Chondrocyte (in vitro differentiated cells): ENCODE data around the gene ADCY3. TPM values are rescaled to one million over a fixed set of nuclear protein-coding genes. Genes with fewer than 3 reads are reported as not detected.

Experiments used
- DNase-seq: peaks from one replicate; pipeline ENCODE4 v3.0.0; 2021; ENCODE audit warnings: mixed read lengths, low spot score
- H3K27ac Mint-ChIP-seq: one replicate; pipeline ENCODE4 v1.8.0; 2021; ENCODE audit warnings: mild to moderate bottlenecking, moderate library complexity, mixed read lengths; ENCODE audit not compliant: unreplicated experiment
- H3K27me3 Mint-ChIP-seq: 2 replicates; pipeline ENCODE4 v1.8.0; 2021; ENCODE audit warnings: low read depth, mixed read lengths
- H3K36me3 Mint-ChIP-seq: 2 replicates; pipeline ENCODE4 v1.8.0; 2021; ENCODE audit warnings: low read depth, mixed read lengths
- H3K4me1 Mint-ChIP-seq: 2 replicates; pipeline ENCODE4 v1.8.0; 2021; ENCODE audit warnings: low read depth, mild to moderate bottlenecking, mixed read lengths
- H3K4me3 Mint-ChIP-seq: one replicate; pipeline ENCODE4 v1.8.0; 2021; ENCODE audit warnings: mild to moderate bottlenecking, moderate library complexity, mixed read lengths; ENCODE audit not compliant: unreplicated experiment
- H3K9me3 Mint-ChIP-seq: 2 replicates; pipeline ENCODE4 v1.8.0; 2021; ENCODE audit warnings: low read depth, mixed read lengths
- total RNA-seq: library from RNA; stranded (reverse); gene quantifications from 3 replicates; pipeline ENCODE4 v1.2.1, GENCODE V29; 2021
- TF ChIP-seq, protein P1 (sequence below): fragments of 200-600 bp; sonication (generic); IDR thresholded peaks from 2 replicates; pipeline ENCODE4 v1.5.0; 2021; ENCODE audit warnings: antibody characterized with exemption, mild to moderate bottlenecking, moderate library complexity

The ADCY3 gene
- total RNA-seq, 1 donor from 2014 or later = 69.3 TPM

GRCh38 chr2:24937236-24937635, 17.2 kb upstream of the ADCY3 start:
- Mint-ChIP-seq H3K36me3 (no peaks in the 10 kb centered on the region), H3K9me3 (no peaks in the 10 kb centered on the region), H3K4me1 (no peaks in the 10 kb centered on the region), H3K27me3 (no peaks in the 10 kb centered on the region), H3K27ac (no peak overlapping the region), H3K4me3 (no peak overlapping the region)
- DNase-seq = no peak
- TF ChIP-seq, protein P1, sequence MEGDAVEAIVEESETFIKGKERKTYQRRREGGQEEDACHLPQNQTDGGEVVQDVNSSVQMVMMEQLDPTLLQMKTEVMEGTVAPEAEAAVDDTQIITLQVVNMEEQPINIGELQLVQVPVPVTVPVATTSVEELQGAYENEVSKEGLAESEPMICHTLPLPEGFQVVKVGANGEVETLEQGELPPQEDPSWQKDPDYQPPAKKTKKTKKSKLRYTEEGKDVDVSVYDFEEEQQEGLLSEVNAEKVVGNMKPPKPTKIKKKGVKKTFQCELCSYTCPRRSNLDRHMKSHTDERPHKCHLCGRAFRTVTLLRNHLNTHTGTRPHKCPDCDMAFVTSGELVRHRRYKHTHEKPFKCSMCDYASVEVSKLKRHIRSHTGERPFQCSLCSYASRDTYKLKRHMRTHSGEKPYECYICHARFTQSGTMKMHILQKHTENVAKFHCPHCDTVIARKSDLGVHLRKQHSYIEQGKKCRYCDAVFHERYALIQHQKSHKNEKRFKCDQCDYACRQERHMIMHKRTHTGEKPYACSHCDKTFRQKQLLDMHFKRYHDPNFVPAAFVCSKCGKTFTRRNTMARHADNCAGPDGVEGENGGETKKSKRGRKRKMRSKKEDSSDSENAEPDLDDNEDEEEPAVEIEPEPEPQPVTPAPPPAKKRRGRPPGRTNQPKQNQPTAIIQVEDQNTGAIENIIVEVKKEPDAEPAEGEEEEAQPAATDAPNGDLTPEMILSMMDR = no peak

DNA sequence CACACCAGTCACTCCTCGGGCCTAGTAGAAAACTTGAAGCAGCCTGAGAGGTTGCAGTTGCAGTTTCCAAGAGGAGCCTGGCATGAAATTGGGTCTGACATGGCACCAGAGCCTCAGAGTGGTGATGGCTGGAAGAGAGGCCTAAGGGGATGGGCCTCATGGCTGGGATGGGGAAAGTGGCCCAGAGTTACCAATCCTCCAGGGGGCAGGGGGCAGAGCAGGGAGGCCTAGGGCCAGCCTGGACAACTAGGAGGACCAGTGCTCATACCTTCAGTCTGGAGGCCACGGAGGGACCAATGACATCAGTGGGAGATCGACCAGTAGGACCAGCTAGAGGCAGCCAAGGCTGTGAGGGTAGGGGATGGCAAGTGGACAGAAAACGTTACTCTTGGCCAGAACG, 15.1 kb upstream of the ADCY3 start:
- H3K27ac Mint-ChIP-seq = no peak overlapping the region
- H3K4me3 Mint-ChIP-seq = no peak overlapping the region
- H3K27me3 Mint-ChIP-seq = no peaks in the 10 kb centered on the region
- peaks cover 9% of the 10 kb centered on the region for H3K4me1 Mint-ChIP-seq
- no peaks in the 10 kb centered on the region for H3K9me3 Mint-ChIP-seq
- no peaks in the 10 kb centered on the region for H3K36me3 Mint-ChIP-seq
- no peak for DNase-seq
- TF ChIP-seq, protein P1 = no peak

GRCh38 chr2:24932715-24933114, 12.7 kb upstream of the ADCY3 start:
- Mint-ChIP-seq H3K4me1 (peaks cover 9% of the 10 kb centered on the region), H3K4me3 (no peak overlapping the region), H3K36me3 (no peaks in the 10 kb centered on the region), H3K9me3 (no peaks in the 10 kb centered on the region), H3K27me3 (no peaks in the 10 kb centered on the region), H3K27ac (no peak overlapping the region)
- TF ChIP-seq, protein P1 = no peak
- no peak for DNase-seq

- TF ChIP-seq, protein P1 = no peak
- H3K36me3 Mint-ChIP-seq = no peaks in the 10 kb centered on the region
Observed at GRCh38 chr2:24930768-24931167, 10.7 kb upstream of the ADCY3 start.

DNA sequence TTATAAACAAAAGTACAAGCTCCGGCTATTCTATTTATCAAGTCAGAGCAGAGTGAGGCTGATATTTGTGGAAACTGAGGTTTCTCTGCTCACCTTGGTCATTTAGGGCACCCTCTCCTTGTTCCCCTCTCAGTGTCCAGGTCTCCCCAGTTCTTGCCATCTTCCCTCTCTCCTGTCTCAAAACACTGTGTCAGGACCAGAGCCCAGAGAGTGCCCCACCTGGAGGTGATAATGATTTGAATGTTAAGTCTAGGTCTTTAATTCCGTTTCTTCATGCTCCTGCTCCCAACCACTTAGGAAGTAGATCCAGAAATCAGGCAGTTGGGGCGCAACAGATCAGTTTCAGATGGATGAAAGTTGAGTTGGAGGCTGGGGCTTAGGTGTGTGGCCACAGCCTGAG, 9.2 kb upstream of the ADCY3 start:
- no peak for DNase-seq
- H3K27me3 Mint-ChIP-seq = no peaks in the 10 kb centered on the region
- no peak overlapping the region for H3K27ac Mint-ChIP-seq
- H3K9me3 Mint-ChIP-seq = no peaks in the 10 kb centered on the region
- TF ChIP-seq, protein P1 = no peak
- no peak overlapping the region for H3K4me3 Mint-ChIP-seq
- peaks cover 9% of the 10 kb centered on the region for H3K4me1 Mint-ChIP-seq
- H3K36me3 Mint-ChIP-seq = no peaks in the 10 kb centered on the region

More at GRCh38 chr2:24930768-24931167, 10.7 kb upstream of the ADCY3 start:
- peaks cover 9% of the 10 kb centered on the region for H3K4me1 Mint-ChIP-seq
- no peaks in the 10 kb centered on the region for H3K27me3 Mint-ChIP-seq
- no peak for DNase-seq
- H3K4me3 Mint-ChIP-seq = no peak overlapping the region
- no peak overlapping the region for H3K27ac Mint-ChIP-seq
- no peaks in the 10 kb centered on the region for H3K9me3 Mint-ChIP-seq
